Stimulated activated CD8-positive, alpha-beta memory T cell treated with anti-CD3 and anti-CD28 coated beads, Interleukin-7, amount 100 ng/mL, for 4 hours (primary cell): Measurements from ENCODE around the gene LRP4.
"Not testable (repeated sequence)": the region's sequence is repeated elsewhere in the genome, so short reads cannot be mapped to it uniquely, and the experiment has no call there.

Experiments
- DNase-seq, 2 donors: peaks; one replicate each; pipeline ENCODE4 v3.0.0-alpha.2; 2020; ENCODE audit warnings: low read depth in 2 of 2

LRP4 gene

GRCh38 chr11:46918083-46918787, at the start of gene LRP4:
Gene LRP4 (minus strand): TSS chr11:46918550. CDS start chr11:46918379, 171 bp downstream.
- peak in 1 of 2 donors; percentile 46 for DNase-seq

DNA sequence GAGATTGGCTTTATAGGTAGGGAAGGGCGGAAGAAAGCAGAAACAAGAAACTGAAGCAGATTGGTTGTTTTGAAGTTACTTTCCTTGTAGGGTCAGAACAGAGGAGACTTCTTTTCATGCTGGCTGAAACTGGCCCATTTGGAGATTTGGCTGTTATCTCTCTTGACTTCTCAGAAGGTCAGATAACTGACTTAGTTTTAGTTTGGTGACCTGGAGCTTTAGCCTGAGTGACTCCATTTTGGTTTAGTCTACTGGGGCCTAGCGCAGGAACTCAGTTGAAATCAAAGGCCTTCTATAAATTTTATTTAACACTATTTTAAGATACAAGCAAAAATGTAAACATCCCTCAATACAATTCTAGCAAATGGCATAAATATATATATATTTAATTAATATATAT, 49.6 kb upstream of the LRP4 start:
- DNase-seq = no peak

DNA sequence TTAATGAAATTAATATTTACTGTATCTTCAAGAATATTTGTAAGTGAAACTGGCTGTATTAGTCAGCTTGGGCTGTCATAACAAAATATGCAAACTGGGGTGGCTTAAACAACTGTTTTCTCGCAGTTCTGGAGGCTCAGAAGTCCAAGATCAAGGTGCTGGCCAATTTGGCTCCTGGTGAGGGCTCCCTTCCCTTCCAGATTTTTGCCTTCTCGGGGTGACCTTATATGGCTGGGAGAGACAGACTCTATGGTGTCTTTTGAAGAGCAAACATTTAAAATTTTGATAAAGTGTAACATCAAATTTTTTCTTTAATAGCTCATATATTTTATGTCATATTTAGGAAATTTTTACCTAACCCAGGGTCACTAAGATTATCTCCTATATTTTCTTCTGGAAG, 48.4 kb upstream of the LRP4 start:
- DNase-seq = no peak

GRCh38 chr11:46963844-46964243, 45.5 kb upstream of the LRP4 start:
- no peak for DNase-seq

DNA sequence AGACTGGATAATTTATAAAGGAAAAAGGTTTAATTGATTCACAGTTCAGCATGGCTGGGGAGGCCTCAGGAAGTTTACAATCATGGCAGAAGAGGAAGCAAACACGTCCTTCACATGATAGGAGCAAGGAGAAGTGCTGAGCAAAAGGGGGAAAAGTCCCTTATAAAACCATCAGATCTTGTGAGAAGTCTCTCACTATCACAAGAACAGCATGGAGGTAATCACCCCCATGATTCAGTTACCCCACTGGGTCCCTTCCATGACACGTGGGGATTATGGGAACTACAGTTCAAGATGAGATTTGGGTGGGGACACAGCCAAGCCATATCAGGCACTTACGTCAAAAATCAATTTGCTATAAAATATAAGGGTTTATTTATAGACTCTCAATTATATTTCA, 43.5 kb upstream of the LRP4 start:
- DNase-seq = not testable (repeated sequence)

GRCh38 chr11:46961041-46961440, 42.7 kb upstream of the LRP4 start:
- no peak for DNase-seq

DNA sequence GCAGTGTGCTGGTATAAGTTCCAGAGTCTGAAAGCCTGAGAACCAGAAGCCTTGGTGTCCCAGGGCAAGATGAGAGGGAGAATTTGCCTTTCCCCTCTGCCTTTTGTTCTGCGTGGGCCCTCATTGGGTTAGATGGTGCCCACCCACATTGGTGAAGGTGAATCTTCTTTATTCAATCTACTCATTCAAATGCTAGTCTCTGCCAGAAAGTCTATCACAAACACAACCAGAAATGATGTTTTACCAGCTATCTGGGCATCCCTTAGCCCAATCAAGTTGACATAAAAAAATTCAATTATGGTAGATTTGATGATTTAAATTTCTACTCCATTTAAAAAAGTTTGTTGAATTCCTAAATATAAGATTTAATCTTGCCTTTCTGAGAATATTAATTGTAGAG, 40.4 kb upstream of the LRP4 start:
- DNase-seq = no peak

- DNase-seq = no peak
These were observed 34.7 kb upstream of the LRP4 start for GRCh38 chr11:46953093-46953492.

- DNase-seq = no peak
These were observed 34.2 kb upstream of the LRP4 start for GRCh38 chr11:46952553-46952952.

GRCh38 chr11:46951864-46952263, 33.5 kb upstream of the LRP4 start:
- DNase-seq = no peak

DNA sequence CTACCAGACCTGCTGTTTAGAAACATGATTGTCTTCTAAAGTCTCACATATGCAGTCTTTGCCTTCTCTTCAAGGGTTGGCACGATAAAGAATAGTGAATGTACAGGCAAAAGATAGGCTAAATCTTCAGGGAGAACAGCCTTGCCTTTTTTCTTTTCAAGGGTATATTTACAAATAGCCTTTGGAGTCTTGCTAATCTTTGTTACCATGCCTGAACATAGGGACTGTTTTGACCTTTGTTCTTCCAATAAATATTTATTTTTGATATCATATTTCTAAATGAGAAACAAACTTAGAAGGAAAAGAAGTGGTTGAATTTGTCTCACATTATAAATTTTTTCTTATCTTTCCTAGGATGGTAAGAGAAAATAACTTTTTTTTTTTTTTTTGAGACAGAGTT, 30.9 kb upstream of the LRP4 start:
- no peak for DNase-seq

DNA sequence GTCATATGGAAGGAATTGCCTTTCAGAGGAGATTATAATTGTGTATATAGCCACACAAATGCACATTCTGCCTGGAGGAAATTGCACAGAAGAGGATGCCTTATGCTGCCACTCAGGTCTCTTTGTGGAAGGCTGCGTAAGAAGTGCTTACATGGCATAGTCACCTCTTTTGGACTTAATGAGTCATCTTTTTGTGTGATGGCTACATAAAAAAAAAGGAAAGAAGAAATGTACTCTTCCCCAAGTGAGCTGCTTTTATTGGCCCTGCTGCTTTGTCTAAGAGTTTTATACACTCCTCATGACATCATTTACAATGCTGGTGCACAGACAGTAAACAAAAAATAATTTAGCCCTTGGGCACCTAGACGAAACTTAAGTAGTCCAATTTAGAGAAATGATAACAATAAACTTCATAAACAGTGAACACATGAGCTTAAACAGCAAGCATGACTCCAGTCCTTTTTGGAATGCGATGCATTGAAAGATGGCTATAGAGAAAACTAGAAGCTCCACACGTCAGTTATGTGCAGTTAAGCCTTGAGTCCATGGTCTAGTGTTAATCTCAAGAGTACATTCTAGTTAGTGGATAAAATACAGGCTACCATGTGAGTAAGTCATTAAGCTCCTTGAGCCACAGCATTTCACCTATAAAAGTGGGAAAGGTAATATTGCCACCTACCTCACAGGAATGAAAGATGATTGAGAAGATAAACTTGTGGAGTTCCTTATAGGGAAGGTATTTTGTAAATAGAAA, 30.2 kb upstream of the LRP4 start:
- no peak for DNase-seq

DNA sequence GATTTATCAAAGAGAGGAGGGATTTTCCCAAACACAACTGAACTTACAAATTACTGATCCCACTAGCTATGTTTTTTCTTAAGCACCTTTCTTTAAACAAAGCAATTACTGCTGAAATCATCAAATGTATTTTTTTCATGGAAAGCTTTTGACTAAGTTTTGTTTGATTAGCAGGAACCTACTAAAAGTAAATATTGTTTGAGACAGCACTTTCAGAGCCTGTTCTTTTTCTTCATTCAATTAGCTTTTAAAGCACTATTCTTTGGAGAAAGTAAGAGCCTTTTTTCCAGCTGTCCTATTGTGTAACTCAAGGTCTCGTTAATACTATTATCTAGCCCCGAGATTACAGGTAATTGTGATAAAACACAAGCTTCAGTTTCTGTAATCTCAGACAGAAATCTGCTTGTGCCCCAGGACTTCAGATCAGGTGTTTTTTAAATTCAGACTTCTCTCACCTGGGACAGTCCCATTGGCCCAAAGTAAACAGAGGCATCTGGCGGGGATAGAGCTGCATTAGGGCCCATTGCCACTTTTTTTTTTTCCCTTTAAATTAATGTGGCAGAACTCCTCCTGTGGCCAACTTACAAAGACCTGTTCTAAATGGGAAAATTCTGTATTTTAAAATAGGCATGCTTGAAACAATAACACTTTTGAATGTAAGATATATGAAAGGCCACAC, 29.2 kb upstream of the LRP4 start:
- no peak for DNase-seq

- DNase-seq = no peak
These were observed 26.2 kb upstream of the LRP4 start for GRCh38 chr11:46944356-46945075.

- no peak for DNase-seq
These were observed 23.8 kb upstream of the LRP4 start for GRCh38 chr11:46942172-46942571.

DNA sequence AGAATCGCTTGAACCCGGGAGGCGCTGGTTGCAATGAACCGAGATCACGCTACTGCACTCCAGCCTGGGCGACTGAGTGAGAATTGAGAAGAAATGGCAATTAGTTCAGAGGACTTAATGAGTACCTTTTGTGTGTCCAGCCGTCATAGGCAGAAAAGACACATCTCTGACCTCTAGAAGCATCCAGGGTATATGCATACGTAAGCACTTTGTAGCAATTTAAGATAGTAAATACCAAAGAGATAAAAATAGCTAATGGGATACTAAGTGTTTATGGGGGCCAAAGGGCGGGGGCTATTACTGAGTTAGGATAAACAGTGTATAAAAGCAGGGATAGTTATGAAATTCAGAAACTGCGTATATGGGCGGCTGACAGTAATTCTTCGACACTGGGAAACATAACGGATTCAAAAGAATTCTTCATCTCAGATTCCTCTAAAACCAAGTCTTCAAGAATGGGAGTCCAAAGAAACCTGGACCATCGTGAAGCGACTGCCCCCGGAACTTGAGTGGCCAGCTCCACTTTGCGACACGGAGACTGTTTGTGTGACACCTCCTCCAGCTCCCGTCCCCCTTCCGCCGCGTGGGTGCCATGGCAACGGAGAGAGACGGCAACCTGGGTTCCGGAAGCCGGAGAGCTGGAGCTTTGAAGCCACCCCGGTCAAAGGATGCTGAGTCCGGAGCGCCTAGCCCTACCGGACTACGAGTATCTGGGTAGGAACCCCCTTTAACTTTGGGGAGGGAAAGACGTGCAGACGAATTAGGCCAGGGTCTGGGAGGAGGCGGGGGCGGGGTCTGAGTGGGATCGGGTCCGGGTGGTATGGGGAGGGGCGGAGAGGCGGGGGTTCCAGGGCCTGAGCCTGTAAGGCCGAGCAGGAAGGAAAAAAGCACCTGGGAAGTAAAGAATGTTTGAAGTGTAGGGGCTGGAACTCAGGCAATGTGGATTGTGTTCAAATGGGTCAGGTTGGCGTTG, 18.1 kb upstream of the LRP4 start, which contains the start of gene CSTPP1:
TSS of gene CSTPP1 (plus strand) at position 624 of the 973 bp plus-strand sequence. CDS start at position 669, 45 bp downstream.
- peak; percentile 86 to 89 for DNase-seq

- DNase-seq = no peak
These were observed 11.7 kb upstream of the LRP4 start for GRCh38 chr11:46930089-46930488.

DNA sequence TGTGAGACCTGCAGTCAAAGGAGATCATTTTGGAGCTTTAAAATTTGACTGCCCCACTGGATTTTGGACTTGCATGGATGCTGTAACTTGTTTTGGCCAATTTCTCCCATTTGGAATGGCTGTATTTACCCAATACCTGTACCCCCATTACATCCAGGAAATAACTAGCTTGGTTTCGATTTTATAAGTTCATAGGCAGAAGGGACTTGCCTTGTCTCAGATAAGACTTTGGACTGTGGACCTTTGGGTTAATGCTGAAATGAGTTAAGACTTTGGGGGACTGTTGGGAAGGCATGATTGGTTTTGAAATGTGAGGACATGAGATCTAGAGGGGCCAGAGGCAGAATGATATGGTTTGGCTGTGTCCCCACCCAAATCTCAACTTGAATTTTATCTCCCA, 10.4 kb upstream of the LRP4 start:
- not testable (repeated sequence) for DNase-seq

GRCh38 chr11:46927928-46928327, 9.6 kb upstream of the LRP4 start:
- DNase-seq = not testable (repeated sequence)

DNA sequence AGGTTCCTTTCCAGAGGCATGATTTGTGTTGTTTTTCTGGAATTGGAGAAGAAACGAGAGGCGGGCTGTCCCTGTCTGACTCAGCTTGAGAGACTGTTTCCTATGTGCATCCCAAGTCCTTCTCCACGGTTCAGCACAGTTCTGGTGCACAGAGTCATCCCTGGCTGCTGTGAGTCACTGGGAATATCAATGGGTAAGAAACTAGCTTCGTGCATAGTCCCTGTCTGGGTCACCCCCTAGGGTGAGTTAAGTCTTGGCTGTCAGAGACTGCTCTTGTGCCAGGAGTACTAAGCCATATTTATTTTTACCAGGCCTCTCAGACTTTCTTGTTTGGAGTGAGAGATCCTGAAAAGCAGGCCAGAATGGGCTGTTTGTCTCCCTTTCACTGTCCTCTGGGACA, 2.4 kb upstream of the LRP4 start:
- no peak for DNase-seq
